ENCODE data around the gene TGFB2.

TGFB2 gene

GRCh38 chr1:218466341-218467010, 121.3 kb downstream of the TGFB2 start:
- DNase-seq = no peak

- DNase-seq = no peak
Measured at GRCh38 chr1:218467101-218468072, 122.3 kb downstream of the TGFB2 start.

- DNase-seq = no peak
Measured at GRCh38 chr1:218468711-218469110, 123.6 kb downstream of the TGFB2 start.

GRCh38 chr1:218472885-218473284, 127.7 kb downstream of the TGFB2 start:
- no peak for DNase-seq

- DNase-seq = no peak
Measured at GRCh38 chr1:218473522-218473921, 128.4 kb downstream of the TGFB2 start.

- no peak for DNase-seq
Measured at GRCh38 chr1:218474128-218474527, 129.0 kb downstream of the TGFB2 start.

DNA sequence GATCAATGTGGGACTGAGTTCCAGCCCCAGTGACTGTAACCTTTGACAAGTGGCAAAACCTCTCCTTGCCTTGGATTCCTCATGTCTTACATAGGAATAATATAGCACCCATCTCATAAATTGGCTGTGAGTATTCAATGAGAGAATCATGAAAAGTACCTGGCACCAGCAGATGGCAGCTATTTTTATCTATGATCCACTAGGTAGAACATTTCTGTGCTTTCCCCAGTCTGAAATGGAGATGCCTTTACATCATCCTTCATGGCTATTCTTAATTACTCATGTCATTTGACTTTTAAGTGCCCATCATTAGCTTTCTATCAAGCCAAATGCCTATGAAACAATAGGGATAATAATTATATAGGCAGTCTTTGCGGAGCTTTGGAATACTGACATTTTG, 130.1 kb downstream of the TGFB2 start:
- no peak for DNase-seq

DNA sequence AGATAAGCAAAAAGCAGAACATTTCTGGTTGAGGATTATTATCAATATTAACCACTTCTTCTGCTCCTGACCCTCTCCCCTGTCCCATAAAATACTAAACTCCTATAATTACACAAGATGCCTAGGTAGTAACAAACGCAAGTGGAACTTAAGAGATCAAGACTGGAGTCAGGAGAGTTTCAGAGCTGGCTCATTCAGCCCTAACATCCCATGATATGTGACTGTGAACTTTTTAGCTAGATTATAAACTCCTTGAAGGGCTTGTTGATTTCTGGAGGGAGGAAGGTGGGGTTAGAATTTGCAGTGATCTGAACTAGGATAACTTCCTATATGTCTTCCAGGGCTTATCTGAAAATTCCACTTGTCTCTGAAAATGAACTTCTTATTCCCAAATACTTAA, 130.6 kb downstream of the TGFB2 start:
- DNase-seq = no peak

DNA sequence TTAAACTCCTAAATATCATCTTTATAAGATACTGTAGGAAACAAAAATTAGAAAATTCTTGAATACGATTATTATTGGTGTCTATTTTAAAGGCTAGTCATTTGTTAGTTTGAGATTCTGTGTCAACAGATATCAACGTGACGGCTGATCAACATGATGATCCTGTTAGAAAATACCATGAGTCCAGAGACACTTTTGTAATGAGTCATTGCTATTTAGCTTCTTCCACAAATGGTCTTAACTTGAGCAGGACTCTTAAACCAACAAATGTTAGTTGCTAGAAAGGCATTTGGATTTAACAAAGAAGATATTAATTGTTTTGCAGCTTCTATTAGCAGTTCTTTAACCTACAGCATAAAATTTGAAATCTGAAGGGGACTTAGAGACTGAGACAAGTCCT, 131.2 kb downstream of the TGFB2 start:
- no peak for DNase-seq

GRCh38 chr1:218478336-218478735, 133.2 kb downstream of the TGFB2 start:
- no peak for DNase-seq

GRCh38 chr1:218479436-218480115, 134.4 kb downstream of the TGFB2 start:
- no peak for DNase-seq

- no peak for DNase-seq
Measured at GRCh38 chr1:218480137-218480536, 135.0 kb downstream of the TGFB2 start.

GRCh38 chr1:218480588-218481099, 135.5 kb downstream of the TGFB2 start:
- no peak for DNase-seq

DNA sequence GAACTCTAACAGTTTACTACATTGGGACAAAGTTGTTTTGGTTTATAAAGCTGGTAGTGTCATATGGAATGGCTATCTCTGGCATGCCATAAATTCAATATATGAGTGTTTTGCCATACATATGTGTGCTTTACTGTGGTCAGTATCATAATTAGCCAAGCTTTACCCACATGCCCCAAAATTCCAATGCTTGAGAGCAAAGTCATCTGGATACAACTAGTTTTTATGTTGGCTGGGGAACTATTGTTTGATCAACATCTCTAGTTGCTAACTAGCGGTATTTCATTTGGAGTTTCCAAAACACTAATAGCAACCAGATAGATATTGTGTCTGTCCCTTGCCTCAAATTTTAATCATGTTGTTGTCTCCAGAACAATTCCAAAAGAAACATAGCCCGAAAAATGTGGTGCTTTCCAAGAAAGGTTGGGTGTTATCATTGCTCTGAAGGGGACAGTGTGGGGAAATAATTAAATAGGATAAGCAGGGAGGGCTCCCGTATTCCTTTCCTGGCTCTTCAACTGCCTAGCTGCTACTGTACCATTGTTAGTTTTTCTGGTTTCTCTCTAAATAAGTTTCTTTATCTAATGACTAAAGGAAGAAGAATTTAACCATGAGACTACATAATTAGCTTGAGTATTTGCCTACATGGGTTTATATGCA, 136.1 kb downstream of the TGFB2 start:
- DNase-seq = no peak

DNA sequence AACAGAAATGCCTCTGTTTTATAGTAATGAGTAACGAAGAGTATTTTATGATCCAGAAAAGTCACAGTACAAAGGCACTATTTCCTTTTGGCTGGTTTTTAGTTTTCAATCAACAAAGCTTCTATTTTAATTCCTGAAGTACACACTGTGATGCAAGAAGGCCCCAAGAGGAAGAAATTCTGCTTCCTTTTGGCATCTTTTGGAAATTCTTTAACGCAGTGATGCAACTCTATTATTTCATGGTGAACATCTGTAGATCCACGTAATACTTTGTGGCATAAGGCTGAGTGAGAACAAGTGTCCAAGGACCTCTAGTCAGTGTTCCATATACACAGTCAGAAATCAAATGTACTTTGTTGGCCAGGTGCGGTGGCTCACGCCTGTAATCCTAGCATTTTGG, 137.5 kb downstream of the TGFB2 start:
- DNase-seq = no peak

DNA sequence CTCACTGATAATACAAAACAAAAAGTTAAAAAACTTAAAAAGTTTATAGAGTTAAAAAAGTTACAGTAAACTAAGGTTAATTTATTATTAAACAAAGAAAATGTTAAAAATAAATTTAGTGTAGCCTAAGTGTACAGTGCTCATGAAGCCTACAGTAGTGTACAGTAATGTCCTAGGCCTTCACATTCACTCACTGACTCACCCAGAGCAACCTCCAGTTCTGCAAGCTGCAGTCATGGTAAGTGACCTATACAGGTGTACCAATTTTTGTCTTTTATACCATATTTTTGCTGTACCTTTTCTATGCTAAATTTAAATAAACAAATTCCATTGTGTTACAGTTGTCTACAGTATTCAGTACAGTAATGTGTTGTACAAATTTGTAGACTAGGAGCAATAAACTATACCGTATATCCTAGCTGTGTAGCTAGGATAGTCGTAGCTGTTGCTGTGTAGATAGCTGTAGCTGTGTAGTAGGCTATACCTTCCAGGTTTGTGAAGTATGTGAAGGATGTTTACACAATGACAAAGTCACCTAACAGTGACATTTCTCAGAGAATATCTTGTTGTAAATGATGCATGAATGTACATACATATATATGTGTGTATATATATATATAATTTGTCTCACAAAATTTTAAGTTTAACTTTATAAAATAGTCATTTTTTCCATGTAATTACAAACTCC, 140.2 kb downstream of the TGFB2 start:
- no peak for DNase-seq

- no peak for DNase-seq
Measured at GRCh38 chr1:218488531-218488930, 143.4 kb downstream of the TGFB2 start.

DNA sequence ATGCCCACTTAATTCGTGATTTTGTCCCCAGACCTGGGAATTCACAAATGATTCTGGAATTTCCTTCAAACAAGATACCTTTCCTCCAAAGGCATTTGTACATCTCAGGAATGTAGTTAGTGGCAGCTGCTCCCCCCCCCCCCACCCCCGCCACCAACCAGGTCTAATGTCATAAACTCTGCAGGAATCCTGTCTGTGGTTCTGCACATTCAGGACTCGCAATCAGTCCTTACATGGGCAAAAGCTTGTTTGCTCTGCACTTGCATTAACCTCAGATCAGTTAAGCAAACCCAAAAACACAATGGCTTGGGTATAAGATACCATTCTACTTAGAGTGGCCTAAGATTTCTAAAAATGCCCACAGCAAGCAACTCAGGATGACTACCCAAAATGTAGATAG, 143.8 kb downstream of the TGFB2 start:
- no peak for DNase-seq

- DNase-seq = no peak
Measured at GRCh38 chr1:218490406-218490922, 145.3 kb downstream of the TGFB2 start.

DNA sequence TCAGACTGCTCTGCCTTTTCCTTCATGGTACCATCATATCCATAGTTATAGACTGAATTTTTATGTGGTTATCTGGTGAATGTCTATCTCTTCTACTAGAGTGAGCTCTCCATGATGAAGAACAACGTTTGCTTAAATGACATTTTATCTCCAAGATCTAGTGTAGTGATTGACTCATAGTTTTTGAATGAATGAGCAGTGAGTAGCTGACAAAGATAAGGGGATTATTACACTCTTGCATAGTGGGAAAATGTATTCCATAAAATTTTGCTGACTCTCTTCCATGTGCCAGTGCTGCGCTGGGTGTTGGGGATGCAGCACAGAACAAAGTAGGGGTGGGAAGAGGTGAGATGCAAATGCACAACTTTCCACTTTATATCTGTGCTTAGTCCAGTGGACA, 147.7 kb downstream of the TGFB2 start:
- DNase-seq = no peak

DNA sequence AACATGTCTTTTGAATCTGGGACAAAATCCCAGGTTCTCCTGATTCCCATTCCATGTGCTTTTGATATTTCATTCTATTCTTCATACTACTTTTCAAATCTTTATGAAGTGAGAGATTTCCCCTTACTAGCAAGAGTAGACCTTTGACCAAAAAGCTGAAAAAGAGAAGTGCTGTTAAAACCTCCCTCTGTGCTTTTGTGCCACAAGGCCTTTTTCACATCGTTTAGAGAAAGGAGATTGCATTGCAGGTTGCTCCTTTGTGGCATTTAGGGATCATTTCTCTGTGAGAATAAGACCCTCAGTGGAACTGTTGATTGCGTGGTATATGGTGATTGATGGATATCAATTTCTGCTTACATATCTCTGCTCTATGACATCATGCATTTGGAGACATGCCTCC, 148.8 kb downstream of the TGFB2 start:
- no peak for DNase-seq
